Measurements from ENCODE around the gene SPRR5. TPM values are rescaled to one million over a fixed set of nuclear protein-coding genes. Genes with fewer than 3 reads are reported as not detected.

SPRR5 gene
- polyA plus RNA-seq, 1 donor from 2014 or later: not detected

DNA sequence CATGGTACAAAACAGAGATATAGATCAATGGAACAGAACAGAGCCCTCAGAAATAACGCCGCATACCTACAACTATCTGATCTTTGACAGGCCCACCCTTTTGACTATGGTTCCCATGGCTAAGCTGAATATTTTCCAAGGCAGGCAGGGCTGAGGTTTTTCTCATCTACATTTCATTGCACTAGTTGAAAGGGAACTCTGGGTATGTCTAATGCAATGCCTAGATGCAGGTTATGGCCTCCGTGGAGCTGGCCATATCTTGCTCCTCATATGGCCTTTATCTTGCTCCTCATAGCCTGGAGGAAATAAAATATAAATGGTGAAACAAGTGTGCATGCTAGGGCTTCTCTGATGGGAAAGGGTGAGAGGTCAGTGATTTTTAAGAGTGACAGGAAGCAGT is 10.6 kb downstream of the SPRR5 start:
- no peak overlapping the region for H3K4me2 ChIP-seq (ENCODE audit: low read length)
- H3K9me2 ChIP-seq (ENCODE audit: insufficient read depth, low read length): no peaks in the 10 kb centered on the region
- TF ChIP-seq SMC3 (conservative IDR thresholded peaks at IDR 0.05; ENCODE audit: poor library complexity) (no peak), POLR2AphosphoS5 (IDR thresholded peaks at IDR 0.05) (no peak), RAD21 (conservative IDR thresholded peaks at IDR 0.05) (no peak), EZH2 (IDR thresholded peaks at IDR 0.05; ENCODE audit: borderline replicate concordance, insufficient read depth, low read length, poor library complexity, severe bottlenecking) (no peak), EP300 (conservative IDR thresholded peaks at IDR 0.05; ENCODE audit: poor library complexity, severe bottlenecking) (no peak), MXI1 (conservative IDR thresholded peaks at IDR 0.05; ENCODE audit: poor library complexity, severe bottlenecking) (no peak), CTCF (IDR thresholded peaks at IDR 0.05; ENCODE audit: poor library complexity, severe bottlenecking) (no peak)
- TF ChIP-seq, protein P1, sequence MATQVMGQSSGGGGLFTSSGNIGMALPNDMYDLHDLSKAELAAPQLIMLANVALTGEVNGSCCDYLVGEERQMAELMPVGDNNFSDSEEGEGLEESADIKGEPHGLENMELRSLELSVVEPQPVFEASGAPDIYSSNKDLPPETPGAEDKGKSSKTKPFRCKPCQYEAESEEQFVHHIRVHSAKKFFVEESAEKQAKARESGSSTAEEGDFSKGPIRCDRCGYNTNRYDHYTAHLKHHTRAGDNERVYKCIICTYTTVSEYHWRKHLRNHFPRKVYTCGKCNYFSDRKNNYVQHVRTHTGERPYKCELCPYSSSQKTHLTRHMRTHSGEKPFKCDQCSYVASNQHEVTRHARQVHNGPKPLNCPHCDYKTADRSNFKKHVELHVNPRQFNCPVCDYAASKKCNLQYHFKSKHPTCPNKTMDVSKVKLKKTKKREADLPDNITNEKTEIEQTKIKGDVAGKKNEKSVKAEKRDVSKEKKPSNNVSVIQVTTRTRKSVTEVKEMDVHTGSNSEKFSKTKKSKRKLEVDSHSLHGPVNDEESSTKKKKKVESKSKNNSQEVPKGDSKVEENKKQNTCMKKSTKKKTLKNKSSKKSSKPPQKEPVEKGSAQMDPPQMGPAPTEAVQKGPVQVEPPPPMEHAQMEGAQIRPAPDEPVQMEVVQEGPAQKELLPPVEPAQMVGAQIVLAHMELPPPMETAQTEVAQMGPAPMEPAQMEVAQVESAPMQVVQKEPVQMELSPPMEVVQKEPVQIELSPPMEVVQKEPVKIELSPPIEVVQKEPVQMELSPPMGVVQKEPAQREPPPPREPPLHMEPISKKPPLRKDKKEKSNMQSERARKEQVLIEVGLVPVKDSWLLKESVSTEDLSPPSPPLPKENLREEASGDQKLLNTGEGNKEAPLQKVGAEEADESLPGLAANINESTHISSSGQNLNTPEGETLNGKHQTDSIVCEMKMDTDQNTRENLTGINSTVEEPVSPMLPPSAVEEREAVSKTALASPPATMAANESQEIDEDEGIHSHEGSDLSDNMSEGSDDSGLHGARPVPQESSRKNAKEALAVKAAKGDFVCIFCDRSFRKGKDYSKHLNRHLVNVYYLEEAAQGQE (IDR thresholded peaks at IDR 0.05; ENCODE audit: borderline replicate concordance): no peak
- no peaks in the 10 kb centered on the region for H4K20me1 ChIP-seq (ENCODE audit: insufficient read depth)
- no peaks in the 10 kb centered on the region for H3K27me3 ChIP-seq (ENCODE audit: insufficient read depth, low read depth, low read length)
- no peaks in the 10 kb centered on the region for H3K9me3 ChIP-seq (ENCODE audit: low read length)
- H3K79me2 ChIP-seq (replicated peaks; ENCODE audit: insufficient read depth, low read length): no peaks in the 10 kb centered on the region
- H3K27ac ChIP-seq (ENCODE audit: low read length): no peak overlapping the region
- H3K4me3 ChIP-seq (ENCODE audit: low read length): no peak overlapping the region
- H3K9ac ChIP-seq (ENCODE audit: low read length): no peak overlapping the region
- no peaks in the 10 kb centered on the region for H3K36me3 ChIP-seq (ENCODE audit: insufficient read depth, low read length)
- no peaks in the 10 kb centered on the region for H3F3A ChIP-seq (ENCODE audit: insufficient read depth, low read length, poor library complexity, severe bottlenecking)
- no peak overlapping the region for H2AFZ ChIP-seq (ENCODE audit: low read depth, low read length)

GRCh38 chr1:152959273-152959672 is 12.3 kb downstream of the SPRR5 start:
- no peak for TF ChIP-seq POLR2AphosphoS5 (IDR thresholded peaks at IDR 0.05)
- TF ChIP-seq EP300 (conservative IDR thresholded peaks at IDR 0.05; ENCODE audit: poor library complexity, severe bottlenecking): no peak
- TF ChIP-seq MXI1 (conservative IDR thresholded peaks at IDR 0.05; ENCODE audit: poor library complexity, severe bottlenecking): no peak
- no peak for TF ChIP-seq CTCF (IDR thresholded peaks at IDR 0.05; ENCODE audit: poor library complexity, severe bottlenecking)
- TF ChIP-seq TAF1 (IDR thresholded peaks at IDR 0.05; ENCODE audit: low read depth): no peak
- no peak for TF ChIP-seq EZH2 (IDR thresholded peaks at IDR 0.05; ENCODE audit: borderline replicate concordance, insufficient read depth, low read length, poor library complexity, severe bottlenecking)
- TF ChIP-seq, protein P1 (IDR thresholded peaks at IDR 0.05; ENCODE audit: borderline replicate concordance): no peak
- no peak for TF ChIP-seq RAD21 (conservative IDR thresholded peaks at IDR 0.05)
- TF ChIP-seq SMC3 (conservative IDR thresholded peaks at IDR 0.05; ENCODE audit: poor library complexity): no peak
- no peaks in the 10 kb centered on the region for H3K36me3 ChIP-seq (ENCODE audit: insufficient read depth, low read length)
- H3K9ac ChIP-seq (ENCODE audit: low read length): no peak overlapping the region
- H3K4me2 ChIP-seq (ENCODE audit: low read length): no peak overlapping the region
- H3K27ac ChIP-seq (ENCODE audit: low read length): no peak overlapping the region
- no peak overlapping the region for H3K4me3 ChIP-seq (ENCODE audit: low read length)
- H3F3A ChIP-seq (ENCODE audit: insufficient read depth, low read length, poor library complexity, severe bottlenecking): no peaks in the 10 kb centered on the region
- no peak overlapping the region for H2AFZ ChIP-seq (ENCODE audit: low read depth, low read length)
- H3K27me3 ChIP-seq (ENCODE audit: insufficient read depth, low read depth, low read length): no peaks in the 10 kb centered on the region
- no peaks in the 10 kb centered on the region for H3K79me2 ChIP-seq (replicated peaks; ENCODE audit: insufficient read depth, low read length)
- no peaks in the 10 kb centered on the region for H3K9me2 ChIP-seq (ENCODE audit: insufficient read depth, low read length)
- H4K20me1 ChIP-seq (ENCODE audit: insufficient read depth): no peaks in the 10 kb centered on the region
- H3K9me3 ChIP-seq (ENCODE audit: low read length): no peaks in the 10 kb centered on the region

Measured in neural cell (in vitro differentiated cells).